Liver (tissue), 3 donors: ENCODE measurements around the gene CSAG3.
"Not testable (repeated sequence)": the region's sequence is repeated elsewhere in the genome, so short reads cannot be mapped to it uniquely, and the experiment has no call there.

Experiments used
- CTCF ChIP-seq: fragments of 150-350 bp; IDR thresholded peaks from 2 replicates; pipeline ENCODE4 v1.5.1; 2017; ENCODE audit warnings: improper control_type of control experiment, low read depth, low read length; ENCODE audit not compliant: missing input control
- EGR1 ChIP-seq, 2 donors: IDR thresholded peaks; 2 replicates each; pipeline ENCODE4 v1.6.1; 2016 to 2018; ENCODE audit warnings: antibody characterized with exemption in 2 of 2, low read depth in 2 of 2
- FOXA1 ChIP-seq: IDR thresholded peaks from 2 replicates; pipeline ENCODE4 v1.6.1; 2016; ENCODE audit warnings: antibody characterized with exemption
- GABPA ChIP-seq, 2 donors: IDR thresholded peaks in 1 of 2; conservative IDR thresholded peaks in 1 of 2; 2 replicates each; pipeline ENCODE4 v1.6.1; 2016; ENCODE audit warnings: antibody characterized with exemption in 2 of 2, mild to moderate bottlenecking in 1 of 2, moderate library complexity in 1 of 2
- HNF4A ChIP-seq, 2 donors: conservative IDR thresholded peaks; 2 replicates each; pipeline ENCODE4 v1.6.1; 2016; ENCODE audit warnings: antibody characterized with exemption in 2 of 2, mild to moderate bottlenecking in 2 of 2
- JUND ChIP-seq, 2 donors: IDR thresholded peaks; 2 replicates each; pipeline ENCODE4 v1.6.1; 2016; ENCODE audit warnings: antibody characterized with exemption in 2 of 2
- MAX ChIP-seq: IDR thresholded peaks from 2 replicates; pipeline ENCODE4 v1.6.1; 2016; ENCODE audit warnings: antibody characterized with exemption
- RAD21 ChIP-seq, 2 donors: IDR thresholded peaks; 2 replicates each; pipeline ENCODE4 v1.6.1; 2016; ENCODE audit warnings: antibody characterized with exemption in 2 of 2, mild to moderate bottlenecking in 2 of 2
- SP1 ChIP-seq: IDR thresholded peaks from 2 replicates; pipeline ENCODE4 v1.6.1; 2018; ENCODE audit warnings: antibody characterized with exemption, mild to moderate bottlenecking
- TAF1 ChIP-seq: conservative IDR thresholded peaks from 2 replicates; pipeline ENCODE4 v1.6.1; 2016; ENCODE audit warnings: antibody characterized with exemption, mild to moderate bottlenecking
- donor health status: healthy.
- donor health status: healthy.

GRCh38 chrX:152766562-152766961 is 7.5 kb downstream of the CSAG3 start:
- not testable (repeated sequence) for TF ChIP-seq TAF1; SP1; CTCF; RAD21 (IDR thresholded peaks at IDR 0.05); JUND (IDR thresholded peaks at IDR 0.05); HNF4A (conservative IDR thresholded peaks at IDR 0.05); MAX; EGR1 (IDR thresholded peaks at IDR 0.05; ENCODE audit: low read depth in 2 of 2); FOXA1; GABPA (IDR thresholded peaks at IDR 0.05 in 1 of 2, conservative IDR thresholded peaks at IDR 0.05 in 1 of 2)
